ENCODE measurements around the gene ATRIP.
A peak's percentile ranks its signal among the peaks of the same experiment; 100 is the strongest.
"Not testable (repeated sequence)": the region's sequence is repeated elsewhere in the genome, so short reads cannot be mapped to it uniquely, and the experiment has no call there.

Gene ATRIP

DNA sequence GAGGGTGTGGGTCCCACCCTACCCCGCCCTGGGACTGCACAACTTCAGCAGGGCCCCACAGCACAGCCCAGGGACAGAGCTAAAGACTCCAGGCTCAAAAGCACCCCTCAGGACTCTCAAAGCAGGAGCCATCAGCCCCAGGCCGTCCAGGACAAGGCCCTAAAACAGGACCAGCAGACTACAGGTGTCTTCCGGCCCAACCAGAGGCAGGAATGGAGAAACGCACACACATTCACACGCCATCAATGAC, 26.1 kb downstream of the ATRIP start:
- DNase-seq, result no peak

DNA sequence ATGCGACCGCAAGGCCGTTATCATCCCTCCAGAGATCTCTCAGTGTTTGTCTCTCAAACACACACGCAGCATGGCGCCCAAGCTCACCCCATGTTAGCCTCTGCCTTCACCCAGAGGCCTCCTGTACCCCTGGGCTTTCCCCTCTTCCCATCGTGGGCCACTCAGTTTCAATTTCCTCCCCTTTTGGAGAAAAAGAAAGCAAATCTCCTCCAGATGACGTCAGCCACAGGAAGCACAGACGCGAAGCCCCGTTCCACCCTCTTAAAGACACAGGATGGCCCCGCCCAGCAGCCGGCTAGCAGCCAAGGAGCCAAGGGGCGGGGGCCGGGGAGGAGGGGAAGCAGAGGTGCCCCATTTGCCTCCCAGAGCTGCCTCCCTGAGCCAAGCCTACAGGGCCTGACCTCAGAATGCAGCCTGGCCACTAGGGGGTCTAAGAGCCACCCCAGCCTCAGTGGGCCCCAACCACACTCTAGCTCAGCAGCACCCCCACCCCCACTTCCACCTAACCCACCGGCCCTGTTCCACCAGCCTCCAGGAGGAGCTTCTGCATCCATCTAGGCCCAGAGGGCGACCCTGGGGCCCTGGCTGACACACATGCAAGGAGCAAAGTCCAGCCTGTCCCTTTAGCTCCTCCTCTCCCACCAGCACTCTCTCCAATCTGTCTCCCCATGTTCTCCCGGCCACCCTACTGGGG, 26.5 kb downstream of the ATRIP start:
- DNase-seq, result peak; percentile 99

DNA sequence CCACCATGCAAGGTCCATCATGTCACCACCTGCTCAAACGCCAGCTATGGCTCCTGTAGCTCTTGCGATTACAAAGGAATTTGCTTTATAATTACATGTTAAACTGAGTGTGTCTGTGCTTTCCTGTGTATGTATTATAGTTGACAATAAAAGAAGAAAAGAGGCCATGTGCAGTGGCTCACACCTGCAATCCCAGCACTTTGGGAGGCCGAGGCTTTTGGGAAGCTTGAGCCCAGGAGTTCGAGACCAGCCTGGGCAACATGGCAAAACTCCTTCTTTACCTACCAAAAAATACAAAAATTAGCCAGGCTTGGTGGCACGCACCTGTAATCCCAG, 27.0 kb downstream of the ATRIP start:
- no peak for DNase-seq

DNA sequence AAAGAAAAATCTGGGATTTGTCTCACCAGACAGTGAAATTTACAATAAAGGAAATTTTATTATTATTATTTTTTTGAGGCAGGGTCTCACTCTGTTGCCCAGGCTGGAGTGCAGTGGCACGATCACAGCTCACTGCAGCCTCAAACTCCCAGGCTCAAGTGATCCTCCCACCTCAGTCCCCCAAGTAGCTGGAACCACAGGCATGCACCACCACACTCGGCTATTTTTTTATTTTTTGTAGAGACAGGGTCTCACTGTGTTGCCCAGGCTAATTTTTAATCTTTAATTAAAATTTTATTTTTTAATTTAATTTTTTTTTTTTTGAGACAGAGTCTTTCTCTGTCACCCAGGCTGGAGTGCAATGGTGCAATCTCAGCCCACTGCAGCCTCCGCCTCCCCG, 27.5 kb downstream of the ATRIP start:
- not testable (repeated sequence) for DNase-seq

DNA sequence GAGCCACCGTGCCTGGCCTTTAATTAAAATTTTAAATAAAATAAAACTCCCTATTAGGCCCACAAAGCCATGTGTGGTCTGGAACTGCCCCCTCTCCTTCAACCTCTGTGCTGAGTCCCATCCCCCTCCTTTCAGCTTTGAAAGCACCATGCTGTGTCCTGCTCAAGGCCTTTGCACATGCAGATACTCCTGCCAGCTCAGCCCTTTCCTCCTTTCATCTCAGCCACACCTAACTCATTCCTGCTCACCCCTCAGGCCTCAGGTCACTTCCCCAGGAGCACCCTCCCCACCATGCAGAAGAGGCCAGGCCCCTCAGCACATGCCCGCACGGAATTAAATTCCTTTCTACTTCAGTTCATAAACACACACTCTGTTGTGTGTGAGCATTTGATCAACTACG, 28.1 kb downstream of the ATRIP start:
- DNase-seq, result no peak

DNA sequence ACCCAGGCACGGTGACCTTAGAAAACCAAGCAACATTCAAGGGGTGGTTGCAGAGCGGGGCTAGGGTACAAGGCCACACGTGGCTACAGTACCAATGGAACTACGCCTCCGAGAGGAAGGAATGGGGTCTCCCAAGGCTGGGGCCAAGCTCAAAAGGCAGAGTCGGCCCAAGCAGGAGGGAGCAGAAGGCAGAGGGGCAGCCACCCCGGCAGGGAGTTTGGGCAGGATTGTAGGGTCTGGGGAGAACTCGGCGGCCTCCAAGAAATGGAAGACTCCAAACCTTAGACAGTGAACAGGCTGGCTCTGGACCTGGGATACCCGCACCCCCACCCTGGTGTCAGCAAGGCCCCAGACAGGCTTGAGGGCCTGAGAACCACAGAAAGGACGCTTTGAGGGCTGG, 28.7 kb downstream of the ATRIP start:
- DNase-seq, result no peak

DNA sequence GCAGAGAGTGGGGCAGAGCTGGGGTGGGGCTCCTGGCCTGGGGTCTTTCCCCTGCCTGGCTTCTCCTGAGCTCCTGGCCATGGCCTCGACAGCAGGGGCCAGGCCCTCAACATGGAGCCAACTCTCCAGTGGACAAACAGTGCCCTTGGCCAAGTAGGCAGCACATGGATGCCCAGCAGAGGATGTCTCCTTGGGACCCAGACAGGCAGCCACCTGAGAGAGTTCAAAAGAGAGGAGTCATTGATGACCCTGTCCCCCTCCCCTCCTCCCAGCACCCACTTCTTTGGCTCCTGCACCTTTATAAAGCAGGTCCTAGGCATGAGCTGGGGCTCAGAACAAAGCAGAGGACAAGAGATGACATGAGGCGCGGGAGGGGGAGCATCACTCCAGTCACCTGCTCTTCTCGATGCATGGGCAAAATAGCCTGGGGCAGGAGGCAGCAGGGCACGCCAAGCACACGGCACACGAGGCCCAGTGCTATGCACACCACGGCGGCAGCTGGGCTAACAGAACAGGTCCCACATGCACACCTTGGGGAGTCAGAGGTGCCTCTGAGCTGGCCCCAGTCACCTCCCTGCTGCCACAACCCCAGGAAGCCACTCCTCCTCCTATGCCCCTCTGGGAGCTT, 30.0 kb downstream of the ATRIP start:
- no peak for DNase-seq

DNA sequence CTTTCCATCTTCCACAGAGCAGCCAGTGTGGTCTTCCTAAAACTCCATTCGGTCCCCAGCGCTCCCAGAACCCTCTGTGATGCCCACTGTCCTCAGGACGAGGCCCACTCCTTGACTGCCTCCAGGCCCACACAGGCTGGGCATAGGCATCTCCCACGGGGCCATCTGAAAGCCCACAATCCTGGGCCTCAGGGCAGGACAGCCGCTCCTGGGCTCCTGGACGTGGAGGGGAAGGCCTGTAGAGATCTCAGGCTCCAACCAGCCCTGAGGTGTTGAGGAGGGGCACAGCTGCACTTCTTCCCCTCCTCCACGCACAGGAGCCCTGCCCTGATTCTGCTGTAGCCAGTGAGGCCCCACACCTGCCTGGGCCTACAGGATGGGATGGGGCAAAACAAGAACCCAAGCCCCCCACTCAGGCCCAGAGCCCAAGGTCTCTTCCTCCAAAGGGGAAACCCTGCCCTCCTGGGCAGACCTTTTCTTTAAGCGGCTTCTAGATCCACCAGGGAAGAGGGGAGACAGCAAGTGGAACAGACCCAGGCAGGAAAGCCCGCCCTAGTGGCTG, 31.5 kb downstream of the ATRIP start:
- DNase-seq, result no peak

DNA sequence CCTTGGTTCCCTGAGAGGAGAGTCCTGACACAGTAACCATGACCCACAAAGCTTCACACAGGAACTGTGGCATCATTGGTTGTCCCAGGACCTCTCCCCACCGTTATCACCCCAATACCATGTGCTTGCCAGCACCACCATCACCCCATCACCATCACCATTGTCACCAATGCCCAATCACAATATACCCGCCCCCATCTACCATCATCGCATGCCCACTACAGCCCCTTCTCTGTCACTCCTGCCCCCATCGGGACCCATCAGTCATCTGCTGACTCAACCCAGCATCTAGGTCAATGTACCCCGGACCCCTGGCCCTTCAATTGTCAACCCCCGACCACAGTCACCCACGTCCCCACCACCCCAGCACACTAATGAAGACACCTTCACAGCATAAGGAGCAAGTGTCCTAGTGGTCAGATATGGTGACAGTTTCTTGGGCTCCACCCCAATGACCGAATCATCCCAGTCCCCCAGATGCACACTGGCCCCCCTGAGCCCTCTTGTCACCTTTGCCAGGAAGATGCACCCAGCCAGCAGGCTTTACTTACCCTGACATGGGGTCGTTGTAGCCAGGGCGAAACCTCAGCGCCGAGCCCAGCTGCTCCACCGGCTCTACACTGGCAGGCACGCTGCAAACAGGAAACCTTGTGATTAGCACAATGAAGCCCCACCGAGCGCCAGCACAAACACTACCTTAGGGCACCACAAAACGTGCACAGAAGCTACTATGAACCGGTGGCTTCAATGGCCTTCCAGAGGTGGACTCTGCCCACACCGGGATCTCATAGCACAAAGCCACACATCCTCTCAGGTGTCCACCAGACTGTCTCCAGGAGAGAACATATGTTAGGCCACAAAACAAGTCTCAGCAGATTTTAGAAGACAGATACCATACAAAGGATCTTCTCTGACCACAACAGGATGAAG, 32.4 kb downstream of the ATRIP start:
- DNase-seq, result peak; percentile 69

DNA sequence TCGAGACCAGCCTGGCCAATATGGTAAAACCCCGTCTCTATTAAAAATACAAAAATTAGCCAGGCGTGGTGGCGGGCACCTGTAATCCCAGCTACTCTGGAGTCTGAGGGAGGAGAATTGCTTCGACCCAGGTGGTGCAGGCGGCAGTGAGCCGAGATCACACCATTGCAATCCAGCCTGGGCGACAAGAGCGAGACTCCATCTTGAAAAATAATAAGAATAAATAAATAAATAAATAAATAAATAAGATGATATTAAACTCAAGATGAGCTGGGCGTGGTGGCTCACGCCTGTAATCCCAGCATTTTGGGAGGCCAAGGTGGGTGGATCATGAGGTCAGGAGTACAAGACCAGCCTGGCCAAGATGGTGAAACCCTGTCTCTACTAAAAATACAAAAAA, 34.4 kb downstream of the ATRIP start:
- DNase-seq, result not testable (repeated sequence)

DNA sequence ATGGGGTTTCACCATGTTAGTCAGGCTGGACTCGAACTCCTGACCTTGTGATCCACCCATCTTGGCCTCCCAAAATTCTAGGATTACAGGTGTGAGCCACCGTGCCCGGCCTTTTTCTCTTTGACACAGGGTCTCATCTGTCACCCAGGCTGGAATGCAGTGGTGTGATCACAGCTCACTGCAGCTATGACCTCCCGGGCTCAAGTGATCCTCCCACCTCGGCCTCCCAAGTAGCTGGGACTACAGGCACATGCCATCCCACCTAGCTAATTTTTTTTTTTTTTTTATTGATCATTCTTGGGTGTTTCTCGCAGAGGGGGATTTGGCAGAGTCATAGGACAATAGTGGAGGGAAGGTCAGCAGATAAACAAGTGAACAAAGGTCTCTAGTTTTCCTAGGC, 36.3 kb downstream of the ATRIP start:
- DNase-seq, result not testable (repeated sequence)

DNA sequence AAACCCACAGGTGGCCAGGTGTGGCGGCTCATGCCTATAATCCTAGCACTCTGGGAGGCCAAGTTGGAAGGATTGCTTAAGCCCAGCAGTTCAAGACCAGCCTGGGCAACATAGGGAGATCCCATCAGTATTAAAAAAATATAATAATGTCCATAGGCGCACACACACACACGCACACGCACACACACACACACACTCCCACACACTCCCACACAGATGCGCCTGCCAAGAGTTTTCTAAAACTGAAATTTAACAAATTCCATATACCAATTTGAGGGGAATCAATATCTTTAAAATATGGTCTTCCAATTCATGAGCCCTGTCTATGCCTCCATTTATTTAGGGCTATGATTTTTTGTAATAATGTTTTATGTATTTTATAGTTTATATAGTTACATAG, 40.4 kb downstream of the ATRIP start:
- no peak for DNase-seq

DNA sequence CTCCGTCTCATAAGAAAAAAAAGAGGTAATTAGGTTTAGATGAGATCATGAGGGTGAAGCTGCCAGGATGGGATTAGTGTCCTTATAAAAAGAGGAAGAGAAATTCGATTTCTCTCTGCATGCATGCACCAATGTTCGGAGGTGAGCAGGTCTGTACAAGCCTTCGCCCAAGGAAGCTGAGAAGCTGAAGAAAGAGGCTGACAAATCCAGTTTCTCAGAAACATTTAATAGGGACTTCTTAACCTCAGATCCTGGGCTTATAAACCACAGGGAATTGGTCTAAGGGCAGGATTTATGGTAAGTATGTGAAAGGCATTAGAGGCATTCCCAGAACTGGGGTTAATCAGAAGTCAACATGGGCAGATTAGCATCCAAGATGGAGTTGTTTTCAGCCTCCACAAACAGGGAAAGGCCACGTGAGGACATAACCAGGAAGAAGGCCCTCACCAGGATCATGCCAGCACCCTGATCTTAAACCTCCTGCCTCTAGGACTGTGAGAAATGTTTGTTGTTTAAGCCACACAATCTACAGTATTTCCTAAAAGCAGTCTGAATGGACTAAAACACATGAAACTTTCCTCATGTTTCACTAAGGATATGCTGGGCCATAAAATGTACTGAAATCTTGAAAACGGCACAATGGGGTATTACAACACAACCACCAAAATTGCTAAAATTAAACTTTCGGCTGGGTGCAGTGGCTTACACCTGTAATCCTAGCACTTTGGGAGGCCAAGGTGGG, 46.1 kb downstream of the ATRIP start:
- DNase-seq, result no peak

DNA sequence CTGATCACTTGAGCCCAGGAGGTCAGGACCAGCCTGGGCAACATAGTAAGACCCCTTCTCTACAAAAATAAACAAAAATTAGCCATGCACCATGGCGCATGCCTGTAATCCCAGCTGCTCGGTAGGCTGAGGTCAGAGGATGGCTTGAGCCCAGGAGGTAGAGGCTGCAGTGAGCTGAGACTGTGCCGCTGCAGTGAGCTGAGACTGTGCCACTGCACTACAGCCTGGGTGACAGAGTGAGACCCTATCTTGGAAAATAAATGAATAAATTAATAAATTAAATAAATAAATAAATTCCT, 46.6 kb downstream of the ATRIP start:
- DNase-seq, result no peak

DNA sequence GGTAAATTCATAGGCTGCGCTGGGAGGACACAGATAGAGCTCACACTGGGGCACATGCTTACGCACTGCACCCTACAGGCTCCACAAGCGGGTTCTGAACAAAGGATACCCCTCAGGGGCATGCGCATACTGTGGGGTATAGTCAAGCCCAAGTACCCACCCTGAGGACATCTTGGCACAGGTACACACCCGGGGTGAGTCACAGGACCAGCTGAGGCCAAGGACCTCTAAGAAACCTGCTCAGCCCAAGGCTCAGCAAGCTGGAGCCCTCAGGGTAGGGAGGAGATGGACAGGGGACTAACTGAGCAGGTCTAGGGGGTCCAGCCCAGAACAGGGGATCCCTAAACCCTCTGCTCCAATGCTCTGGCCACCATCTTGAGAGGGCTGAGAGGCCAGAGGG, 54.1 kb downstream of the ATRIP start:
- no peak for DNase-seq

DNA sequence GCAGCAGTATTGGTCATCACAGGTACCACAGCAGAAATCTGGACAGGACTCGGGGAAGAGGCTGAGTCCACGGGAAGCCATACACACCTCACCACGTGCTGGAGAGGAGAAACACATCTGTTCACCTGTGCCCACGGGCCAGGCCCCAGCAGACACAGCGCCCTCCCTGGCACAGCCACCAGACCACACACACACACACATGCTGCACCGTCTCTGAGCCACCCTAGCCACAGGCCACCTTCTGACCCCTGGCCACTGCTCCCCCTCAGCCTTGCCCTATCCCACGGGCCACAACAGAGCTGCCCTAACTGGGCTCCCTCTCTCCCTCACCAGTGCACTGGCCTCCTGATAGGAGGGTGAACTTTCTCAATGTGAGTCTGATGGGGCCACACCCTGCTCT, 54.7 kb downstream of the ATRIP start:
- DNase-seq, result no peak

DNA sequence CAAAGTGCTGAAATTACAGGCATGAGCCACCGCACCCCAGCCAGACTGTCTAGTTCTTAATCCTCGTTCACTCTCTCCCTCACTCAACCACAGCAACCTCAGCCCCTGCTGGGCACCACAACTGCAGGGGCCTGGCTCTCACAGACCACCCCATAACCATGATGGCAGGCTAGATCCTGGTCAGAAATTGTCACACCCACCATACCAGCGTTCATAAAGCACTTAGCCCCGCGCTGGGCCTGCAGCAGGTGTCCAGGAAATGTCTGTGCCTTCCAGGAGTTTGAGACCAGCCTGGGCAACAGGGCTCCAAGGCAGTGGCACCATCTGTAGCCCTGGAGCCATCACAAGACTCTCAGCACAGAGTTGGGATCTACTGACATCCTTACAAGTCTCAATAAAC, 55.6 kb downstream of the ATRIP start:
- no peak for DNase-seq

DNA sequence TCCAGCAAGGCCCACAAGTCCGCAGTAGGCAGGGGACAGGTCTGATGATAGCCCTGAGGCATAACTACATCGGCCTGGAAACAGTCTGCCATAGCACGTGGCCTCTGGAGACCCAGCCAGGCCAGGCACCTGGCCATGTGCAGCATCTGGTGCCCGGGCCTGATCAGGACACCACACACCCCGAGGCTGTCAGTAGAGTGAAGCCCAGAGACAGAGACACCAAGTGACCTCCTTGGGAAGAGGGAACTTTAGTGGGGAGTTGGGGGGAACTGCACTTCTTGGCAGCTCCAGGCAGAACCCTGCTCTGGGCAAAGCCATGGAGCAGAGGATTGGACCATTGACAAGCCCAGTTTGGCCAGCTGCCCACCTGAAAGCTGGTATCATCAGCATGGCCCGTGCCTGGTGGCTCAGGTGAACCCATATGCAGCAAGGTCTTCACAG, 56.2 kb downstream of the ATRIP start:
- no peak for DNase-seq

DNA sequence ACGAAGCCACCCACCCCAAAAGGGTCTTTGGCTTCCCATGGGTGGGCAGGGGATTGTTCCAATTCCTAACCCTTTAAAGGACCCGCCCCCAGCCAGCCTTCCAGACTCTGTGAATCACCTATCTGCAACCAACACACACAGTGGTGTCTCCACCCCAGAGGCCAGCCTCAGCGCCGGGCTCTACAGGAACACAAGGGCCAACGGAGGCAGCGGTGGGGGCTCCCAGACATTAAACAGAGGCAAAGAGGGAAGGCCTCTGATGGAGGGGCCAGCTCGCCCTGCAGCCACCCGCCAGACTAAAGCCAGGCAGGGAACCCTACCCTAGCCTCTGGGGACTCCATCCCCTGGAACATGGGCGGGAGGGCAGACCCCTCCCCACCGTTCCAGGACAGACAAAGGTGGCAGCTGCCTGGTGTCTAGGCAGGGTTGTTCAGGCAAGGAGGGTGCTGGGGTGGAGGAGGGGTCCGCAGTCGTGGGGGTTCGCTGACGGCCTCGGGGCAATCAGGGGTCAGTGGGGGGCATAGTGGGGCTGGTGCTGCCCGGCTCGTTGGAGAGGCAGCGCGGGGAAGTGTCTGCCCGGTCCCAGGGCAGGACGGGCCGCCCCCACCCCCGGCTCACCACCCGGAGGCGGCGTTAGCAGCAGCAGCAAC, 57.0 kb downstream of the ATRIP start:
- DNase-seq, result peak; percentile 69

DNA sequence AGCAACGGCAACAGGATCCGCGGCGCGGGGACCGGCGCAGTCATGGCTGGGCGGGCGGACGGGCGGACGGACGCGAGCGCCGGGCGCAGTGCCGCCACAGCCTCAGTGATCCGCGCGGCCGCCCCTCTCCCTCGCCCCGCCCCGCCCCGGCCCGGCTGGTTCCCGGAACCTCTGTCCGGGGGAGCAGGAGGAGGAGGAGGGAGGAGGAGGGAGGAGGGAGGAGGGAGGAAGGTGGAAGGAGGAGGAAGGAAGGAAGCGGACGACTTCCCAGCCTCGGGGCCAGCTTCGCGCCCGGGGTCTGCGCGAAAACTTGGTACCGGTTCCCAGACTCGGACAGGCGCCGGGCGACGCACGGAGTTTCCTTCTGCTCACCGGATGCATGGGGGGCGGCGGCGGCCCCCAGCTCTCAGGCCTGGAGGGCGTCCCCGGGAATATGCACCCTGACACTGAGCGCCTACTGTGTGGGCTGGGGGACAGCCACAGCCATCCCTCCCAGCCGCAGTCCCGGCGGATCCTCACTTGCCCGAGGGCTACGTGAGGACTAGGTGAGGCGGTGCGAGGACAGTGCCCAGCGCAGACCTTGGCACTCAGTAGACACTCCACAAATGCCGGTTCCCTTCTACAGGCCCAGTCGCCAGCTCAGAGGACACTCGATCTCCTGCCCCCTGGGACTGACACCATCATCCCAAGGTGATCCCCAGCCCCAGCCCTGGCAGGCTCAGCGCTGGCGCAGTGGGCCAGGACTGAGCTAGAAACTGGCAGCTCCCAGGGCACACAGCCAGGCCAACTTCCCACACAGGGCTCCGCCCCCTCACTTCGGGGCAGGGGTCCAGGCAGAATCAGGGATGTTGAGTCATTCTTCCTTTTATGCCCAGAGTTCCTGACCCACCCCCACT, 57.8 kb downstream of the ATRIP start, which contains the start of gene SHISA5:
Gene SHISA5 (minus strand): TSS at position 124 of the 896 bp plus-strand sequence. CDS start 80 bp downstream, at position 44.
- DNase-seq, result peak; percentile 68

DNA sequence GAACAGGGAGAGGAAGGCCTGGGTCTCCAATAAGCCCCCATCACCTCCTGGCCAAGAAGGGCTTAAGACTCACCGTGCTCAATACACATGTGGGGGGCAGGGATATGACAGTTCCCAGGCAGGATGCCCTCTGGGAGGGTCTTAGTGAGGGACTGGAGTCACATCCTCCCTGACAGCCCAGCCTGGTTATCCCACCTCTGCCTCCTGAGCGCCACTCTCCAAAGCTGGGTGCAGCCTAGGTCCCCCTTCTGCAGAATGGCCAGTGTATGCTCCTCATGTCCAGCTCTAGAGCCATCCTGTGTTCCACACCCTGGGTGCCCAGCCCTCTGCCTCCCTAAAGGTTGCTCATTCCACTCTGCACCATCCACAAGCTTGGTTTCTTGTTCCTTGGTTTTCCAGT, 58.6 kb downstream of the ATRIP start:
- no peak for DNase-seq

Measured in hematopoietic multipotent progenitor cell treated with erythropoietin and hydrocortisone succinate and interleukin-3 and kit ligand, for 4 days (in vitro differentiated cells).